Measurements from ENCODE around the gene SCARB2. TPM values are rescaled to one million over a fixed set of nuclear protein-coding genes. Genes with fewer than 3 reads are reported as not detected.
A peak's percentile ranks its signal among the peaks of the same experiment; 100 is the strongest.

The SCARB2 gene
- total RNA-seq, 4 donors from 2014 or later = 126 to 219 (median 143) TPM

DNA sequence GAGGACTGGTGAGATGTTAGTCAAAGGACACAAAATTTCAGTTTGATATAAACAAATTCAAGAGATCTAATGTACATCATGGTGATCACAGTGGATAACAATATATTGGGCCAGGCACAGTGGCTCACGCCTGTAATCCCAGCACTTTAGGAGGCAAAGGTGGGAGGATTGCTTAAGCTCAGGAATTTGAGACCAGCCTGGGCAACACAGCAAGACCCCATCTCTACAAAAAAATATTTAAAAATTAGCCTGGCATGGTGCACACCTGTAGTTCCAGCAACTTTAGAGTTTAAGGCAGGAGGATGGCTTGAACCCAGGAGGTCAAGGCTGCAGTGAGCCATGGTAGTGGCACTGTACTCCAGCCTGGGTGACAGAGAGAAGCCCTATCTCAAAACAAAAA lies 8.7 kb downstream of the SCARB2 start:
- Histone ChIP-seq H3K9me3 (no peaks in the 10 kb centered on the region), H3K4me1 (peaks cover 0 to 84% (median 67%) of the 10 kb centered on the region in 4 donors), H3K36me3 (no peaks in the 10 kb centered on the region), H3K4me3 (no peak overlapping the region), H3K27me3 (no peaks in the 10 kb centered on the region), H3K27ac (peak overlapping the region in 2 of 4 donors; percentile 34 to 94)
- TF ChIP-seq EP300 (IDR thresholded peaks at IDR 0.05) = no peak
- TF ChIP-seq, protein P1, sequence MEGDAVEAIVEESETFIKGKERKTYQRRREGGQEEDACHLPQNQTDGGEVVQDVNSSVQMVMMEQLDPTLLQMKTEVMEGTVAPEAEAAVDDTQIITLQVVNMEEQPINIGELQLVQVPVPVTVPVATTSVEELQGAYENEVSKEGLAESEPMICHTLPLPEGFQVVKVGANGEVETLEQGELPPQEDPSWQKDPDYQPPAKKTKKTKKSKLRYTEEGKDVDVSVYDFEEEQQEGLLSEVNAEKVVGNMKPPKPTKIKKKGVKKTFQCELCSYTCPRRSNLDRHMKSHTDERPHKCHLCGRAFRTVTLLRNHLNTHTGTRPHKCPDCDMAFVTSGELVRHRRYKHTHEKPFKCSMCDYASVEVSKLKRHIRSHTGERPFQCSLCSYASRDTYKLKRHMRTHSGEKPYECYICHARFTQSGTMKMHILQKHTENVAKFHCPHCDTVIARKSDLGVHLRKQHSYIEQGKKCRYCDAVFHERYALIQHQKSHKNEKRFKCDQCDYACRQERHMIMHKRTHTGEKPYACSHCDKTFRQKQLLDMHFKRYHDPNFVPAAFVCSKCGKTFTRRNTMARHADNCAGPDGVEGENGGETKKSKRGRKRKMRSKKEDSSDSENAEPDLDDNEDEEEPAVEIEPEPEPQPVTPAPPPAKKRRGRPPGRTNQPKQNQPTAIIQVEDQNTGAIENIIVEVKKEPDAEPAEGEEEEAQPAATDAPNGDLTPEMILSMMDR (IDR thresholded peaks at IDR 0.05) = no peak
- no peak for TF ChIP-seq POLR2A (IDR thresholded peaks at IDR 0.05)
- WGBS, 2 donors = 100% methylated on average over 1 of the region's 1 CpG
- DNase-seq (ENCODE audit: low spot score in 2 of 2) = no peak

DNA sequence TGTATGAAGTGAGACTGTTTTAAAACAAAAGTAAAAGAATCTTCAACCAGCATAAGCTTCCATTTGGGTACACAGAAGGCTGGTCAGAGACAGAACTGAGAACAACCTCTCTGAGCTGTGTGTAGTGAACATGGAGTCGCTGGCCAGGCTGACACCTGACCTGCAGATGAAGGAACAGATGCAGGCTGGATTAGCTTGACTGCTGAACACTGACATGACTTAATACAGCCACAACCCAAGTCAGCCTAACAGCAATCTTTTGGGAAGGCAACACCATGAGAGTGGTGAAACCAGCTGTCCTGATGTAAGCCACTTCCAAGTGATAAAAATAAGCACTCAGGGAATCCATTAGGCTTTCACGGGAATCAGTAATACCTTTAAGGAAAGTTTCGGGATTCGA lies 10.1 kb downstream of the SCARB2 start:
- H3K27ac ChIP-seq = peak overlapping the region in 1 of 4 donors; percentile 30
- WGBS, 2 donors = 73 to 79% methylated on average over 4 of the region's 4 CpGs
- TF ChIP-seq, protein P1 (IDR thresholded peaks at IDR 0.05) = no peak
- TF ChIP-seq EP300 (IDR thresholded peaks at IDR 0.05) = no peak
- TF ChIP-seq POLR2A (IDR thresholded peaks at IDR 0.05) = no peak
- H3K27me3 ChIP-seq = no peaks in the 10 kb centered on the region
- no peaks in the 10 kb centered on the region for H3K9me3 ChIP-seq
- peaks cover 5 to 84% (median 66%) of the 10 kb centered on the region in 4 donors for H3K4me1 ChIP-seq
- no peak overlapping the region for H3K4me3 ChIP-seq
- no peaks in the 10 kb centered on the region for H3K36me3 ChIP-seq
- no peak for DNase-seq (ENCODE audit: low spot score in 2 of 2)

DNA sequence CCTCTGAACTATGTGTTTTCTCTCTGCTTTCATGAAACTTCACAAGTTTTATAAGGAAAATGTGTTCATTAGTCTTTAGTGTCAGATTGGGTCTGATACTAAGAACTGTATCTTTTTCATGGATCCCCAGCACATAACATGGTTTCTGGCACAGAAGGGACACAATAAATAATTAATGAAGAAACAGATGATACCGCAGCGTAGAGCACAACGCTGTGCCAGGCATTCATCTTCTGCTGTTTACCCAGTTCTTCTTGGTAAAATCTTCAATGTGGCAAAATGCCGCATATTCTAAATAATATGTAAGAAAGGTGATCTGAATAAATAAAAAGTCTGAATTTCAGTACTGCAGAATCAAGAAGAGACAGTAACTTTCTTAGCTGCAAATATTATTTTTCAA lies 12.3 kb downstream of the SCARB2 start:
- Histone ChIP-seq H3K9me3 (no peaks in the 10 kb centered on the region), H3K36me3 (no peaks in the 10 kb centered on the region), H3K27ac (peak overlapping the region in 3 of 4 donors; percentile 77 to 91 (median 89)), H3K4me1 (peaks cover 5 to 85% (median 70%) of the 10 kb centered on the region in 4 donors), H3K27me3 (no peaks in the 10 kb centered on the region), H3K4me3 (no peak overlapping the region)
- 77 to 79% methylated on average over 4 of the region's 4 CpGs for WGBS, 2 donors
- DNase-seq (ENCODE audit: low spot score in 2 of 2) = no peak
- TF ChIP-seq POLR2A (IDR thresholded peaks at IDR 0.05) (no peak), EP300 (IDR thresholded peaks at IDR 0.05) (no peak)
- TF ChIP-seq, protein P1 (IDR thresholded peaks at IDR 0.05) = no peak

DNA sequence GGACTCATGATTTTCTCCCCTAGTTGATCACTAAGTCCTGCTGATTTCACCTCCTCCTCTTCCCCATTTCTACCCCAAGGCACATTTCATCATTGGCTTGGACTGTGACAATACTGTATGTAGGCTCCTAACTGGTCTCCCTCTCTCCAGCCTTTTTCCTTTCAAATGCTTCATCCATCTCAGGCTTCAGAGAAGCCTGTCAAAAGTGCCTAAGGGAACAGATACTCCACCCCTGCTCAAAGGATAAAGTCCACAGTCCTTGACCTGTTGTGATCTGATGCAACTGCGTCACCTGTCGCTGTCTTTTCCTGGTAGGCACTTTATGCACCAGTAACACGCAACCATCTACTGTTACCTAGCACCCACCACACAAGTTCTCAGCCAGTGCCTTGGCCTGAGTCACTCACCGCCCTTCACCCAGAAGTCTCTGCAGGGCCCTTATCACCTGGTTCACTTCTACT lies 12.8 kb downstream of the SCARB2 start:
- H3K4me1 ChIP-seq = peaks cover 5 to 85% (median 69%) of the 10 kb centered on the region in 4 donors
- peak overlapping the region in 3 of 4 donors; percentile 77 to 91 (median 89) for H3K27ac ChIP-seq
- peaks cover 0 to under 1% (median 0%) of the 10 kb centered on the region in 3 donors for H3K36me3 ChIP-seq
- 97 to 98% methylated on average over 4 of the region's 4 CpGs for WGBS, 2 donors
- H3K4me3 ChIP-seq = no peak overlapping the region
- H3K9me3 ChIP-seq = no peaks in the 10 kb centered on the region
- DNase-seq (ENCODE audit: low spot score in 2 of 2) = no peak
- H3K27me3 ChIP-seq = no peaks in the 10 kb centered on the region
- TF ChIP-seq, protein P1 (IDR thresholded peaks at IDR 0.05) = no peak
- TF ChIP-seq EP300 (IDR thresholded peaks at IDR 0.05) (no peak), POLR2A (IDR thresholded peaks at IDR 0.05) (no peak)

DNA sequence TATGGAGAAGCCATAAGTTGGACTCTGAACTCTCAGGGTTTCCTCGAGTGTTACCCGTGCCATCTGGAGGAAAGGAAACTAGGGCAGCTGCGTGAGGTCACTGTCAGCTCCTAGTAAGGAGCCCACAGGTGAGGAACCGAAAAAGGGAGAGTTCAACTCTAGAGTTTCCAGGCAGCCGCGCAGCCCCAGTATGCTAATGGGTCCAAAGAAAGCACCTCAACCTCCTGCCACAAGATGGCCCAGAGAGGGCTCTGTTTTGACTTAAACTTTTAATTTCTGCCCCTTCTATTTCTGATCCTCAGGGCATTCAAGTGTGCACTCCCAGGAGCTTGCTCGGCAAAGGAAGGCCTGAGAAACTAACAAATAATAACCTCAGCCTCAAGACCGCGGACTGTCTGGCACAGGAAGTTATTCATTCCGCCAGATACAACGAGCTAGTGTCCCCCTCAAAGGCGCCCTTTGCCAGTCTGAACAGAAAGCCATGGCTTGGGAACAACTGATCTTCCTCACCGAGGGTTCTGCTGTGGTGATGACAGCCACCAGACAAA lies 13.9 kb downstream of the SCARB2 start:
- TF ChIP-seq, protein P1 (IDR thresholded peaks at IDR 0.05) = peak in 1 of 5 experiments; percentile 3
- no peak for TF ChIP-seq EP300 (IDR thresholded peaks at IDR 0.05)
- Histone ChIP-seq H3K36me3 (peaks cover 0 to 11% (median 0%) of the 10 kb centered on the region in 3 donors), H3K27ac (peak overlapping the region; percentile 63 to 91 (median 83)), H3K9me3 (no peaks in the 10 kb centered on the region), H3K27me3 (no peaks in the 10 kb centered on the region), H3K4me1 (peaks cover 5 to 85% (median 72%) of the 10 kb centered on the region in 4 donors), H3K4me3 (peak overlapping the region in 2 of 4 donors; percentile 6 to 20)
- no peak for DNase-seq (ENCODE audit: low spot score in 2 of 2)
- WGBS, 2 donors = 34 to 37% methylated on average over 13 of the region's 13 CpGs

All from tibial nerve (tissue), 4 donors.